HepG2 (cell line): Measurements from ENCODE around the gene TAF6. TPM values are rescaled to one million over a fixed set of nuclear protein-coding genes. Genes with fewer than 3 reads are reported as not detected.
A peak's percentile ranks its signal among the peaks of the same experiment; 100 is the strongest.

ENCODE experiments used
- ATAC-seq: fragments of 200-7000 bp; cut with Tn5 transposase; 3 replicates; pipeline ENCODE4 v1.9.1; 2020; ENCODE audit warnings: mild to moderate bottlenecking, moderate library complexity
- BruUV-seq: library from RNA; stranded (reverse); fragments of 400-500 nt; replicated peaks from 2 replicates; lab custom pipeline; 2021; lab: Mats Ljungman, UMichigan
- CTCF ChIA-PET: fragments of 300-600 bp; formaldehyde crosslinking; extraction: SDS; loops from one replicate; lab custom pipeline; 2021; ENCODE audit warnings: low total read pairs, inconsistent platforms, low intra/inter-chr PET ratio; lab: Yijun Ruan, JAX
- POLR2A ChIA-PET: fragments of 350-600 bp; sonication (Branson Sonifier 250); formaldehyde crosslinking; loops from one replicate; lab custom pipeline; 2020; ENCODE audit warnings: antibody characterized with exemption, inconsistent platforms; lab: Yijun Ruan, JAX
- DNase-seq: peaks from one replicate; pipeline ENCODE4 v3.0.0-alpha.2; 2015; ENCODE audit warnings: low spot score
- FAIRE-seq: peaks from 3 replicates; lab custom pipeline; 2011; peaks lifted over from hg19 to GRCh38; lab: Jason Lieb, UNC
- H2AFZ ChIP-seq: one replicate; pipeline ENCODE4 v1.6.1; 2011; ENCODE audit warnings: low read length, inconsistent platforms
- H3K27ac ChIP-seq: fragments of 300-600 bp; 3 replicates; pipeline ENCODE4 v1.8.0; 2011; ENCODE audit warnings: mixed run types, mild to moderate bottlenecking, mixed read lengths, low read length, inconsistent platforms; ENCODE audit not compliant: insufficient read depth; ENCODE audit errors: extremely low read length
- H3K27me3 ChIP-seq, 2 experiments: fragments of 200-600 bp in 1 of 2; 2 replicates in 1 of 2; 3 replicates in 1 of 2; pipeline versions ENCODE4 v1.6.0 to v1.8.0; 2011; ENCODE audit warnings: low read length in 2 of 2, mild to moderate bottlenecking in 2 of 2, moderate library complexity in 2 of 2, inconsistent platforms in 1 of 2; ENCODE audit not compliant: insufficient read depth in 2 of 2, control insufficient read depth in 1 of 2
- H3K36me3 ChIP-seq, 2 experiments: fragments of 200-600 bp in 1 of 2; replicated peaks in 1 of 2; 2 replicates in 1 of 2; 3 replicates in 1 of 2; pipeline versions ENCODE4 v1.5.1 to v1.8.0; 2011; ENCODE audit warnings: low read length in 2 of 2, inconsistent platforms in 1 of 2; ENCODE audit not compliant: insufficient read depth in 2 of 2, control insufficient read depth in 1 of 2
- H3K4me1 ChIP-seq: 2 replicates; pipeline ENCODE4 v1.5.1; 2012; ENCODE audit warnings: low read length, inconsistent platforms; ENCODE audit not compliant: insufficient read depth
- H3K4me2 ChIP-seq: 2 replicates; pipeline ENCODE4 v1.6.0; 2011; ENCODE audit warnings: low read depth, low read length, inconsistent platforms
- H3K4me3 ChIP-seq, 3 experiments: fragments of 200-600 bp in 1 of 3; sonication (generic), shearing (Covaris generic) in 1 of 3; replicated peaks in 1 of 3; 2 replicates each; pipeline ENCODE4 v1.5.1; 2011 to 2016; ENCODE audit warnings: low read length in 3 of 3, inconsistent platforms in 2 of 3, low read depth in 2 of 3, mild to moderate bottlenecking in 2 of 3, control low read depth in 1 of 3, mixed read lengths in 1 of 3; ENCODE audit not compliant: insufficient read depth in 1 of 3
- H3K79me2 ChIP-seq: one replicate; pipeline ENCODE4 v1.6.1; 2011; ENCODE audit warnings: low read length, inconsistent platforms; ENCODE audit not compliant: insufficient read depth
- H3K9ac ChIP-seq: 2 replicates; pipeline ENCODE4 v1.6.0; 2011; ENCODE audit warnings: mild to moderate bottlenecking, low read depth, low read length, inconsistent platforms; ENCODE audit not compliant: insufficient read depth
- H3K9me3 ChIP-seq: 2 replicates; pipeline ENCODE4 v1.5.1; 2012; ENCODE audit warnings: mild to moderate bottlenecking, low read length
- H4K20me1 ChIP-seq: 2 replicates; pipeline ENCODE4 v1.6.0; 2011; ENCODE audit warnings: inconsistent platforms, mild to moderate bottlenecking, low read length, moderate library complexity; ENCODE audit not compliant: insufficient read depth
- BATF2 ChIP-seq: sonication (generic); formaldehyde crosslinking; IDR thresholded peaks from 2 replicates; pipeline ENCODE4 v1.8.0; 2022; ENCODE audit warnings: mild to moderate bottlenecking, missing genetic modification reagents, moderate library complexity
- CSRNP1 ChIP-seq: sonication (generic); formaldehyde crosslinking; IDR thresholded peaks from 2 replicates; pipeline ENCODE4 v1.8.1; 2023; ENCODE audit warnings: mild to moderate bottlenecking, missing genetic modification reagents
- HNRNPUL1 ChIP-seq: fragments of 200-400 bp; formaldehyde crosslinking; IDR thresholded peaks from 2 replicates; pipeline ENCODE4 v1.6.1; 2017; ENCODE audit warnings: low read depth, mild to moderate bottlenecking, low read length, moderate library complexity
- MAFF ChIP-seq: IDR thresholded peaks from 2 replicates; pipeline ENCODE4 v1.6.1; 2011; ENCODE audit warnings: low read depth, low read length, improper control_type of control experiment
- MAFK ChIP-seq, 2 experiments: IDR thresholded peaks in 1 of 2; conservative IDR thresholded peaks in 1 of 2; 2 replicates each; pipeline ENCODE4 v1.6.1; 2011; ENCODE audit warnings: improper control_type of control experiment in 2 of 2, low read length in 2 of 2
- MED13 ChIP-seq: sonication (generic); formaldehyde crosslinking; IDR thresholded peaks from 2 replicates; pipeline ENCODE4 v1.5.0; 2020; ENCODE audit warnings: missing genetic modification reagents
- POLR2A ChIP-seq, 2 experiments: IDR thresholded peaks; 2 replicates each; pipeline ENCODE4 v1.6.1; 2011; ENCODE audit warnings: low read depth in 2 of 2, low read length in 2 of 2, mild to moderate bottlenecking in 1 of 2, moderate library complexity in 1 of 2; ENCODE audit not compliant: insufficient read depth in 1 of 2
- POLR2G ChIP-seq: fragments of 200-400 bp; formaldehyde crosslinking; IDR thresholded peaks from 2 replicates; pipeline ENCODE4 v1.6.1; 2018; ENCODE audit warnings: mild to moderate bottlenecking, low read depth, low read length, moderate library complexity
- RBFOX2 ChIP-seq: fragments of 200-400 bp; formaldehyde crosslinking; IDR thresholded peaks from 2 replicates; pipeline ENCODE4 v1.6.1; 2017; ENCODE audit warnings: low read depth, mild to moderate bottlenecking, low read length
- RBM22 ChIP-seq: fragments of 200-400 bp; formaldehyde crosslinking; optimal IDR thresholded peaks from 2 replicates; pipeline ENCODE3; 2017; ENCODE audit warnings: mild to moderate bottlenecking, low read length, moderate library complexity
- ZNF264 ChIP-seq: sonication (generic); formaldehyde crosslinking; IDR thresholded peaks from 2 replicates; pipeline ENCODE4 v1.4.0; 2020; ENCODE audit warnings: missing genetic modification reagents
- WGBS: methylation state at CpG from one replicate; pipeline ENCODE4 v1.1.6; 2017; ENCODE audit warnings: low lambda C conversion rate; 5-methylcytosine and 5-hydroxymethylcytosine counted together
- in situ Hi-C: cut with HindIII; loops from 2 replicates; pipeline ENCODE4 v1.10.0; 2017; ENCODE audit warnings: low pct_unique_long_range_greater_than_20kb; ENCODE audit not compliant: extremely low pct_ligation_motif_present
- intact Hi-C: fragments of 100-400 bp; cut with micrococcal nuclease; formaldehyde crosslinking; loops from one replicate; pipeline ENCODE4 v1.10.0; 2022; ENCODE audit not compliant: unreplicated experiment
- polyA plus RNA-seq, 8 experiments: library from polyadenylated mRNA; depleted of rRNA in 3 of 8; stranded (reverse) in 7 of 8; unstranded in 1 of 8; fragments of >200 nt; fragmentation: Illumina TruSeq in 4 of 8; extraction: Trizol in 4 of 8; gene quantifications; 2 replicates each; pipeline versions ENCODE4 v1.2.1 to v1.2.3, GENCODE V29; 2011 to 2016; ENCODE audit warnings: low read depth in 4 of 8, missing spikeins in 1 of 8, mixed read lengths in 1 of 8; ENCODE audit not compliant: insufficient read depth in 1 of 8
- total RNA-seq, 5 experiments: library from RNA; depleted of rRNA; stranded (reverse); fragments of >200 nt; fragmentation: Illumina TruSeq; extraction: Trizol; gene quantifications; 2 replicates each; pipeline ENCODE4 v1.2.3, GENCODE V29; 2016; ENCODE audit warnings: low read depth in 1 of 5

Gene TAF6
- total and polyA plus RNA-seq, 2 of the 13 experiments (the other 11 are each of a cell fraction or from before 2014, with no cell fraction given): 12.9 to 18.8 TPM

- in situ Hi-C loops (no loop called here), intact Hi-C loops (no loop called here)
- 90% methylated on average over 6 of the region's 6 CpGs for WGBS
- H3K9me3 ChIP-seq: no peaks in the 10 kb centered on the region
- TF ChIP-seq RBM22 (peak; percentile 74), MED13 (CRISPR knock-in tag) (no peak), POLR2G (0 out of 2 replicates have a peak, but pooled peaks have one; percentile 3), RBFOX2 (peak; percentile 55; the same call in 1 of the 2 replicates), POLR2A (IDR thresholded peaks at IDR 0.05; ENCODE audit: insufficient read depth in 1 of 2, low read depth in 2 of 2, low read length in 2 of 2) (peak in 1 of 2 experiments; percentile 21; a peak in 1 of 4 replicates)
- H4K20me1 ChIP-seq: peaks cover 36% of the 10 kb centered on the region
- H3K4me3 ChIP-seq: no peak overlapping the region
- no peak overlapping the region for H2AFZ ChIP-seq
- H3K27me3 ChIP-seq: no peaks in the 10 kb centered on the region
- H3K27ac ChIP-seq: no peak overlapping the region
- ChIA-PET POLR2A (no interaction called here), CTCF (no interaction called here)
- no peak for ATAC-seq
- DNase-seq: no peak
- H3K79me2 ChIP-seq: peaks cover 52% of the 10 kb centered on the region
- H3K4me2 ChIP-seq: no peak overlapping the region
- H3K36me3 ChIP-seq: peaks cover 33 to 73% of the 10 kb centered on the region in 2 experiments
- BruUV-seq: no TSS peak
- H3K9ac ChIP-seq: no peak overlapping the region
- peaks cover 39% of the 10 kb centered on the region for H3K4me1 ChIP-seq
- no peak for FAIRE-seq
These were observed 43.7 kb downstream of the TAF6 start for GRCh38 chr7:100075418-100075817.

- Histone ChIP-seq H3K79me2 (peaks cover 46% of the 10 kb centered on the region), H3K9me3 (no peaks in the 10 kb centered on the region), H3K4me2 (no peak overlapping the region), H2AFZ (no peak overlapping the region), H4K20me1 (peaks cover 33% of the 10 kb centered on the region), H3K27ac (no peak overlapping the region), H3K36me3 (peaks cover 34 to 79% of the 10 kb centered on the region in 2 experiments), H3K4me3 (no peak overlapping the region), H3K27me3 (no peaks in the 10 kb centered on the region), H3K4me1 (peaks cover 37% of the 10 kb centered on the region), H3K9ac (no peak overlapping the region)
- FAIRE-seq (no peak), DNase-seq (no peak), ATAC-seq (no peak)
- in situ Hi-C loops (no loop called here), intact Hi-C loops (loop anchor here (1.0 kb wide), 1 partner anchor 10 kb away; no protein-coding TSS in a partner anchor)
- 92% methylated on average over 7 of the region's 7 CpGs for WGBS
- no TSS peak for BruUV-seq
- CTCF ChIA-PET: no interaction called here
- TF ChIP-seq ZNF264 (CRISPR knock-in tag): no peak
- peak; percentile 83 to 91 for TF ChIP-seq MAFK (conservative IDR thresholded peaks at IDR 0.05 in 1 of 2, IDR thresholded peaks at IDR 0.05 in 1 of 2; ENCODE audit: low read length in 2 of 2)
- no peak for TF ChIP-seq CSRNP1 (CRISPR knock-in tag)
- TF ChIP-seq HNRNPUL1: no peak
- TF ChIP-seq BATF2 (CRISPR knock-in tag): no peak
- TF ChIP-seq MAFF: peak; percentile 86
- POLR2A ChIA-PET: no interaction called here
These were observed 44.3 kb downstream of the TAF6 start for GRCh38 chr7:100074841-100075240.
